Measurements from ENCODE around the gene LRP5.

LRP5 gene

DNA sequence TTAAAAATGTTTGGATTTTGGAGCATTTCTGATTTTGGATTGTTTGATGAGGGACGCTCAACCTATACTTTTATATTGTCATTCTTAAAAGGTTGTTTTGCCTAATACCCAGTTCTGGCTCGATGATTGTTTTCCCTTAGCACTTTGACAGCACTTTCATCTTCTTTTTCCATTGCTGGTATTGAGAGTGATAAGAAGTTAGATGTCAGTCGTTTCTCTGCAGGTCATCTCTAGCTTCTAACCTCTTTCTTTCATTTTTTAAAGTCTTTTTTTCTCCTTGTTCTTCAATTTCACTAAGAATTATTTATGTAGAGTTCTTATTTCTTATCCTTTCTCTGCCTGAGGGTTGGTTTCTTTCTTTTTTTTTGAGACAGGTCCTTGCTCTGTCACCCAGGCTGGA is 167.0 kb downstream of the LRP5 start:
- DNase-seq (ENCODE audit: low read depth) = no peak
- H3K4me3 ChIP-seq (ENCODE audit: low read depth, low read length) = no peak overlapping the region
- TF ChIP-seq POLR2A (IDR thresholded peaks at IDR 0.05; ENCODE audit: extremely low read depth, insufficient read length) (no peak), MYC (IDR thresholded peaks at IDR 0.05; ENCODE audit: low read depth, low read length) (no peak)
- TF ChIP-seq, protein P1, sequence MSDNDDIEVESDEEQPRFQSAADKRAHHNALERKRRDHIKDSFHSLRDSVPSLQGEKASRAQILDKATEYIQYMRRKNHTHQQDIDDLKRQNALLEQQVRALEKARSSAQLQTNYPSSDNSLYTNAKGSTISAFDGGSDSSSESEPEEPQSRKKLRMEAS (IDR thresholded peaks at IDR 0.05; ENCODE audit: low read depth, low read length) = no peak
- TF ChIP-seq, protein P2, sequence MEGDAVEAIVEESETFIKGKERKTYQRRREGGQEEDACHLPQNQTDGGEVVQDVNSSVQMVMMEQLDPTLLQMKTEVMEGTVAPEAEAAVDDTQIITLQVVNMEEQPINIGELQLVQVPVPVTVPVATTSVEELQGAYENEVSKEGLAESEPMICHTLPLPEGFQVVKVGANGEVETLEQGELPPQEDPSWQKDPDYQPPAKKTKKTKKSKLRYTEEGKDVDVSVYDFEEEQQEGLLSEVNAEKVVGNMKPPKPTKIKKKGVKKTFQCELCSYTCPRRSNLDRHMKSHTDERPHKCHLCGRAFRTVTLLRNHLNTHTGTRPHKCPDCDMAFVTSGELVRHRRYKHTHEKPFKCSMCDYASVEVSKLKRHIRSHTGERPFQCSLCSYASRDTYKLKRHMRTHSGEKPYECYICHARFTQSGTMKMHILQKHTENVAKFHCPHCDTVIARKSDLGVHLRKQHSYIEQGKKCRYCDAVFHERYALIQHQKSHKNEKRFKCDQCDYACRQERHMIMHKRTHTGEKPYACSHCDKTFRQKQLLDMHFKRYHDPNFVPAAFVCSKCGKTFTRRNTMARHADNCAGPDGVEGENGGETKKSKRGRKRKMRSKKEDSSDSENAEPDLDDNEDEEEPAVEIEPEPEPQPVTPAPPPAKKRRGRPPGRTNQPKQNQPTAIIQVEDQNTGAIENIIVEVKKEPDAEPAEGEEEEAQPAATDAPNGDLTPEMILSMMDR (IDR thresholded peaks at IDR 0.05; ENCODE audit: low read depth, low read length) = no peak

DNA sequence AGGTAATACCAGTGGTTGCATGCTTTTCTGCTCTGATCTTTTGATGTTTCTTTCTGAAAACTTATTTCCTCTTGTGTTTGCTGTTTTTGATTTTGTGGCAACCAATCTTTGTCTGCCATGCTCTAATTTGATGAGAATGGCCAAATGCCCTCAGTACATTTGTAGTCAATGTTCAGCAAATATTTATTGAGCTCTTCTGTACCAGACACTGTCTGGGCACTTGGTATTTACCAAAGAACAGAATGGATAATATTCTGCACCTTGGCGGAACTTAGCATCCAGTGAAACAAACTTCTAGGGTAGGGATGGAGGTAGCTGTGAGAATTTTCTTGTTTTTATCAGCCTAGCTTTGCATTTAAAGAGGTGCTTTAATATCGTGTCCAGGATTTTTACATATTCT is 167.8 kb downstream of the LRP5 start:
- TF ChIP-seq POLR2A (IDR thresholded peaks at IDR 0.05; ENCODE audit: extremely low read depth, insufficient read length) (no peak), MYC (IDR thresholded peaks at IDR 0.05; ENCODE audit: low read depth, low read length) (no peak)
- TF ChIP-seq, protein P2 (IDR thresholded peaks at IDR 0.05; ENCODE audit: low read depth, low read length) = no peak
- TF ChIP-seq, protein P1 (IDR thresholded peaks at IDR 0.05; ENCODE audit: low read depth, low read length) = no peak
- no peak for DNase-seq (ENCODE audit: low read depth)
- H3K4me3 ChIP-seq (ENCODE audit: low read depth, low read length) = no peak overlapping the region

DNA sequence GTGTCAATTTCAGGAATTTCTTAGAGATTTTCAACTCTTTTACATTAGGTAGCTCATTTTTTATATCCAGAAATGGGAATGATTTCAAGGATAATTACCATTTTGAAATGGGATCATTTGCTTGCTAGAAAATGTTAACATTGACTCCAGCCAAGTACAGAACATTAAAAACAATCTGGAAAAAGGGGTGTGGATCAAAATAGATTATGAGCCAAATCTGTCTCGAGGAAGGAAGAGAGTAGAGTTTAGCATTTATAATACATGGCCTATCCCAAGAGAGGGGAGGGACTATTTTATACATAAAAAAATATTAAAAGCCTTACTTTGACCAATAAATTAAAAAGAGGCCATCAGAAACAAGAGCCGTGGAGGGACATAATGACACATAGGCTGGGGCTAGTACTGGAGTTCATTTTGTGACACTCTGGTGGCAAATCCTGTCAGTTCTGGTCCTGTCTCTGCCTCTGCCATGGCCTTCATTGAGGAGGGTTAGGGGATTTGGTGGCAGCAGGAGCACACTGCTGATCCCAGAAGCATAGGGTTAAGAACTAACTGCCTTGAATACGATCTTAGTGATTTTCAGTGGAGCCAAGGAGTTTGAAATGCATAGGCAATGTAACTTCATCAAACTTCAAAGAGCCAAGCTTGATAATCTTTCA is 168.6 kb downstream of the LRP5 start:
- no peak for DNase-seq (ENCODE audit: low read depth)
- no peak for TF ChIP-seq POLR2A (IDR thresholded peaks at IDR 0.05; ENCODE audit: extremely low read depth, insufficient read length)
- TF ChIP-seq, protein P2 (IDR thresholded peaks at IDR 0.05; ENCODE audit: low read depth, low read length) = no peak
- TF ChIP-seq, protein P1 (IDR thresholded peaks at IDR 0.05; ENCODE audit: low read depth, low read length) = no peak
- TF ChIP-seq MYC (IDR thresholded peaks at IDR 0.05; ENCODE audit: low read depth, low read length) = no peak
- no peak overlapping the region for H3K4me3 ChIP-seq (ENCODE audit: low read depth, low read length)

DNA sequence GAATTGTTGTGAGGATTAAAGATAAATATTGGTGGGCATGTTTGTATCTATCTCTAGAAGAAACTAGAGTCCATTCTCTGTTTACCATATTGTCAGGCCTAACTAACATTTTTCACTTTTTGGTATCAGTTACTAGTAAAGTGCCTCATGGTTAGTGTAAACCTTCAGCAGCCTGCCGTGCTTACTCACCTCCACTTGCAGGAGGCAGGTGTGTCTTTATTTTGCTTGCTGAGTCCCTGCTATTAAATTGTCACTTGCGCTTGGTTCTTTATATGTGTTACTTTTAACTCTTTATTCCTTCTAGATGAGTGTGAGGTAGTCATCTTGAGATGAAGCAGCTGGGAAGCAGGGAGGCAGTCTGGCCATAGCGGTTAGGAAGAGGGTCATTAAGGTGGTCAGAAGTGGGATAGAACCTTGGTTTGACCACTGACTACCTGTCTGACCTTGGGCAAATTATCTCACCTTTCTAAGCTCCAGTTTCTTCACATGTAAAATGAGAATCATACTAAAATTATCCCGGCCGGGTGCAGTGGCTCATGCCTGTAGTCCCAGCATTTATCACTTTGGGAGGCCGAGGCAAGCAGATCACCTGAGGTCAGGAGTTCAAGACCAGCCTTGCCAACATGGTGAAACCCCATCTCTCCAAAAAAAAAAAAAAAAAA is 169.3 kb downstream of the LRP5 start:
- DNase-seq (ENCODE audit: low read depth) = no peak
- no peak overlapping the region for H3K4me3 ChIP-seq (ENCODE audit: low read depth, low read length)
- TF ChIP-seq, protein P2 (IDR thresholded peaks at IDR 0.05; ENCODE audit: low read depth, low read length) = no peak
- TF ChIP-seq, protein P1 (IDR thresholded peaks at IDR 0.05; ENCODE audit: low read depth, low read length) = no peak
- TF ChIP-seq MYC (IDR thresholded peaks at IDR 0.05; ENCODE audit: low read depth, low read length) (no peak), POLR2A (IDR thresholded peaks at IDR 0.05; ENCODE audit: extremely low read depth, insufficient read length) (no peak)

DNA sequence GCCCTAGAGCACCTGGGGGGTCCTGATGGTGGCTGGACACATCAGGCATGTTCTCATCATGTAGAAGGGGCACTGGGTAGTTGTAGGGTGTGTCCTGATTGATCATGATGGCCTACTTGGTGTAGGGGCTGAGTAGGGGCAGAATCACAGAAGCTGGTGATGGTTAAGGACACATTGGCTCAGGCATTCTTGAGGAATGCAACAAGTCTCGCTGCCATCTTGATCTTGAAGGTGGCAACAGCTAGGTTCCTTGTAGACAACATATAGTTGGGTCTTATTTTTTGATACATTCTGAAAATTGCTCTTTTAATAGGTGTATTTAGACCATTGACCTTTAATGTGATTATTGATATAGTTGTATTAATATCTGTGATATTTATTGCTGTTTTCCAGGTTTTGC is 176.2 kb downstream of the LRP5 start:
- no peak for DNase-seq (ENCODE audit: low read depth)
- TF ChIP-seq, protein P2 (IDR thresholded peaks at IDR 0.05; ENCODE audit: low read depth, low read length) = no peak
- TF ChIP-seq MYC (IDR thresholded peaks at IDR 0.05; ENCODE audit: low read depth, low read length) = no peak
- TF ChIP-seq, protein P1 (IDR thresholded peaks at IDR 0.05; ENCODE audit: low read depth, low read length) = no peak
- no peak overlapping the region for H3K4me3 ChIP-seq (ENCODE audit: low read depth, low read length)
